HepG2 (cell line): ENCODE measurements around the gene CLP1. TPM values are rescaled to one million over a fixed set of nuclear protein-coding genes. Genes with fewer than 3 reads are reported as not detected.

Experiments used
- CBFB ChIP-seq: sonication (generic); formaldehyde crosslinking; IDR thresholded peaks from 2 replicates; pipeline ENCODE4 v1.4.0; 2020; ENCODE audit warnings: missing genetic modification reagents
- HHEX ChIP-seq: IDR thresholded peaks from 2 replicates; pipeline ENCODE4 v1.6.1; 2016; ENCODE audit warnings: control low read depth
- MIER2 ChIP-seq: IDR thresholded peaks from 2 replicates; pipeline ENCODE4 v1.6.1; 2016; ENCODE audit warnings: missing biosample characterization, missing genetic modification reagents
- MTERF4 ChIP-seq: sonication (generic); formaldehyde crosslinking; IDR thresholded peaks from 2 replicates; pipeline ENCODE4 v1.8.0; 2023; ENCODE audit warnings: mild to moderate bottlenecking, missing genetic modification reagents
- NPAS2 ChIP-seq: sonication (generic); formaldehyde crosslinking; IDR thresholded peaks from 2 replicates; pipeline ENCODE4 v1.8.0; 2022; ENCODE audit warnings: mild to moderate bottlenecking, missing genetic modification reagents, borderline replicate concordance
- RFXANK ChIP-seq: IDR thresholded peaks from 2 replicates; pipeline ENCODE4 v1.6.1; 2016
- UBTF ChIP-seq: sonication (generic); formaldehyde crosslinking; IDR thresholded peaks from 2 replicates; pipeline ENCODE4 v1.4.0; 2020; ENCODE audit warnings: mild to moderate bottlenecking, missing genetic modification reagents
- ZBED4 ChIP-seq: sonication (generic); formaldehyde crosslinking; IDR thresholded peaks from 2 replicates; pipeline ENCODE4 v1.4.0; 2020; ENCODE audit warnings: missing genetic modification reagents, borderline replicate concordance
- ZNF280D ChIP-seq: sonication (generic); formaldehyde crosslinking; IDR thresholded peaks from 2 replicates; pipeline ENCODE4 v1.5.1; 2020; ENCODE audit warnings: mild to moderate bottlenecking, missing genetic modification reagents
- ZNF512B ChIP-seq: sonication (generic); formaldehyde crosslinking; IDR thresholded peaks from 2 replicates; pipeline ENCODE4 v1.5.1; 2020; ENCODE audit warnings: missing genetic modification reagents, mild to moderate bottlenecking, borderline replicate concordance
- ZNF563 ChIP-seq: sonication (generic); formaldehyde crosslinking; IDR thresholded peaks from 2 replicates; pipeline ENCODE4 v1.8.0; 2022; ENCODE audit warnings: mild to moderate bottlenecking, moderate library complexity, missing genetic modification reagents
- ZNF660 ChIP-seq: sonication (generic); formaldehyde crosslinking; IDR thresholded peaks from 2 replicates; pipeline ENCODE4 v1.5.1; 2020; ENCODE audit warnings: mild to moderate bottlenecking, low read depth, missing genetic modification reagents, borderline replicate concordance
- ZNF746 ChIP-seq: sonication (generic); formaldehyde crosslinking; IDR thresholded peaks from 2 replicates; pipeline ENCODE4 v1.8.0; 2022; ENCODE audit warnings: mild to moderate bottlenecking, missing genetic modification reagents
- polyA plus RNA-seq, 8 experiments: library from polyadenylated mRNA; depleted of rRNA in 3 of 8; stranded (reverse) in 7 of 8; unstranded in 1 of 8; fragments of >200 nt; fragmentation: Illumina TruSeq in 4 of 8; extraction: Trizol in 4 of 8; gene quantifications; 2 replicates each; pipeline versions ENCODE4 v1.2.1 to v1.2.3, GENCODE V29; 2011 to 2016; ENCODE audit warnings: low read depth in 4 of 8, missing spikeins in 1 of 8, mixed read lengths in 1 of 8; ENCODE audit not compliant: insufficient read depth in 1 of 8
- total RNA-seq, 5 experiments: library from RNA; depleted of rRNA; stranded (reverse); fragments of >200 nt; fragmentation: Illumina TruSeq; extraction: Trizol; gene quantifications; 2 replicates each; pipeline ENCODE4 v1.2.3, GENCODE V29; 2016; ENCODE audit warnings: low read depth in 1 of 5

CLP1 gene
- total and polyA plus RNA-seq, 2 of the 13 experiments (the other 11 are each of a cell fraction or from before 2014, with no cell fraction given), result 14.6 to 24.8 TPM

GRCh38 chr11:57657194-57658022 lies at the start of gene CLP1 (continued):
- no peak; the same call in 1 of the 2 replicates for TF ChIP-seq ZNF512B (CRISPR knock-in tag)
- peak; percentile 21; the same call in 1 of the 2 replicates for TF ChIP-seq MIER2 (CRISPR knock-in tag)
- peak; percentile 70 for TF ChIP-seq UBTF (CRISPR knock-in tag)
- TF ChIP-seq ZNF746 (CRISPR knock-in tag), result no peak
- no peak for TF ChIP-seq ZNF280D (CRISPR knock-in tag)
- TF ChIP-seq RFXANK (CRISPR knock-in tag), result no peak
- no peak for TF ChIP-seq NPAS2 (CRISPR knock-in tag)
- TF ChIP-seq HHEX, result no peak
- peak; percentile 88; the same call in 1 of the 2 replicates for TF ChIP-seq ZNF563 (CRISPR knock-in tag)
- peak; percentile 82; the same call in 1 of the 2 replicates for TF ChIP-seq MTERF4 (CRISPR knock-in tag)
- TF ChIP-seq ZBED4 (CRISPR knock-in tag), result 0 out of 2 replicates have a peak, but pooled peaks have one; percentile 35
- peak; percentile 82 for TF ChIP-seq CBFB (CRISPR knock-in tag)
- TF ChIP-seq ZNF660 (CRISPR knock-in tag), result no peak
